Endothelial cell (in vitro differentiated cells): Measurements from ENCODE around the gene CD28. TPM values are rescaled to one million over a fixed set of nuclear protein-coding genes. Genes with fewer than 3 reads are reported as not detected.
"Not testable (repeated sequence)": the region's sequence is repeated elsewhere in the genome, so short reads cannot be mapped to it uniquely, and the experiment has no call there.

Source experiments
- DNase-seq: peaks from one replicate; pipeline ENCODE4 v3.0.0; 2021; ENCODE audit warnings: low spot score
- H3K27ac Mint-ChIP-seq: one replicate; pipeline ENCODE4 v1.8.0; 2021; ENCODE audit warnings: mixed read lengths, inconsistent platforms; ENCODE audit not compliant: unreplicated experiment
- H3K27me3 Mint-ChIP-seq: one replicate; pipeline ENCODE4 v1.8.0; 2021; ENCODE audit warnings: mild to moderate bottlenecking, moderate library complexity, mixed read lengths, inconsistent platforms; ENCODE audit not compliant: unreplicated experiment
- H3K36me3 Mint-ChIP-seq: one replicate; pipeline ENCODE4 v1.8.0; 2021; ENCODE audit warnings: mild to moderate bottlenecking, low read depth, mixed read lengths, inconsistent platforms; ENCODE audit not compliant: unreplicated experiment
- H3K4me1 Mint-ChIP-seq: one replicate; pipeline ENCODE4 v1.8.0; 2021; ENCODE audit warnings: mild to moderate bottlenecking, mixed read lengths, inconsistent platforms; ENCODE audit not compliant: unreplicated experiment
- H3K4me3 Mint-ChIP-seq: one replicate; pipeline ENCODE4 v1.8.0; 2021; ENCODE audit warnings: mild to moderate bottlenecking, mixed read lengths, inconsistent platforms; ENCODE audit not compliant: unreplicated experiment
- H3K9me3 Mint-ChIP-seq: one replicate; pipeline ENCODE4 v1.8.0; 2021; ENCODE audit warnings: mixed read lengths, inconsistent platforms; ENCODE audit not compliant: unreplicated experiment
- total RNA-seq: library from RNA; stranded (reverse); fragmentation: NEBNext Ultra II Directional; extraction: Animal tissue kit (Norgen Biotek cat#: 25700); gene quantifications from one replicate; pipeline ENCODE4 v1.2.1, GENCODE V29; 2021; ENCODE audit not compliant: unreplicated experiment
- TF ChIP-seq, protein P1 (sequence below): fragments of 200-600 bp; sonication (generic); IDR thresholded peaks from one replicate; pipeline ENCODE4 v1.5.0; 2021; ENCODE audit warnings: antibody characterized with exemption; ENCODE audit not compliant: unreplicated experiment

CD28 gene
- total RNA-seq, 1 donor from 2014 or later, result not detected

- no peak overlapping the region for H3K27ac Mint-ChIP-seq
- TF ChIP-seq, protein P1, sequence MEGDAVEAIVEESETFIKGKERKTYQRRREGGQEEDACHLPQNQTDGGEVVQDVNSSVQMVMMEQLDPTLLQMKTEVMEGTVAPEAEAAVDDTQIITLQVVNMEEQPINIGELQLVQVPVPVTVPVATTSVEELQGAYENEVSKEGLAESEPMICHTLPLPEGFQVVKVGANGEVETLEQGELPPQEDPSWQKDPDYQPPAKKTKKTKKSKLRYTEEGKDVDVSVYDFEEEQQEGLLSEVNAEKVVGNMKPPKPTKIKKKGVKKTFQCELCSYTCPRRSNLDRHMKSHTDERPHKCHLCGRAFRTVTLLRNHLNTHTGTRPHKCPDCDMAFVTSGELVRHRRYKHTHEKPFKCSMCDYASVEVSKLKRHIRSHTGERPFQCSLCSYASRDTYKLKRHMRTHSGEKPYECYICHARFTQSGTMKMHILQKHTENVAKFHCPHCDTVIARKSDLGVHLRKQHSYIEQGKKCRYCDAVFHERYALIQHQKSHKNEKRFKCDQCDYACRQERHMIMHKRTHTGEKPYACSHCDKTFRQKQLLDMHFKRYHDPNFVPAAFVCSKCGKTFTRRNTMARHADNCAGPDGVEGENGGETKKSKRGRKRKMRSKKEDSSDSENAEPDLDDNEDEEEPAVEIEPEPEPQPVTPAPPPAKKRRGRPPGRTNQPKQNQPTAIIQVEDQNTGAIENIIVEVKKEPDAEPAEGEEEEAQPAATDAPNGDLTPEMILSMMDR, result no peak
- no peaks in the 10 kb centered on the region for H3K36me3 Mint-ChIP-seq
- no peaks in the 10 kb centered on the region for H3K9me3 Mint-ChIP-seq
- DNase-seq, result no peak
- no peak overlapping the region for H3K4me3 Mint-ChIP-seq
- H3K4me1 Mint-ChIP-seq, result peaks cover 5% of the 10 kb centered on the region
- no peaks in the 10 kb centered on the region for H3K27me3 Mint-ChIP-seq
Measured at GRCh38 chr2:203694191-203694590, 12.2 kb upstream of the CD28 start.

DNA sequence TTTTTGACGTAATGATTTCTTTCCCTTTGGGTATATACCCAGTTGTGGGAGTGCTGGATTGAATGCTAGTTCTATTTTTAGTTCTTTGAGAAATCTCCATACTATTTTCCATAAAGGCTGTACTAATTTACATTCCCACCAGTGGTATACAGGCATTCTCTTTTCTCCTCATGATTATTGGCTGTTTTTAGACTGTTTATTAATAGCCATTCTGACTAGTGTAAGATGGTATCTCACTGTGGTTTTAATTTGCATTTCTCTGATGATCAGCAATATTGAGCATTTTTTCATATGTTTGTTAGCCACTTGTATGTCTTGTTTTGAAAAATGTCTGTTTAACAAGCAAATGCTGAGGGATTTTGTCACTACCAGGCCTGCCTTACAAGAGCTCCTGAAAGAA lies 9.2 kb upstream of the CD28 start:
- H3K27me3 Mint-ChIP-seq, result no peaks in the 10 kb centered on the region
- H3K27ac Mint-ChIP-seq, result no peak overlapping the region
- no peaks in the 10 kb centered on the region for H3K9me3 Mint-ChIP-seq
- TF ChIP-seq, protein P1, result no peak
- no peaks in the 10 kb centered on the region for H3K36me3 Mint-ChIP-seq
- DNase-seq, result no peak
- H3K4me1 Mint-ChIP-seq, result peaks cover 1% of the 10 kb centered on the region
- no peak overlapping the region for H3K4me3 Mint-ChIP-seq

GRCh38 chr2:203697763-203698162 lies 8.7 kb upstream of the CD28 start:
- H3K4me1 Mint-ChIP-seq, H3K36me3 Mint-ChIP-seq, DNase-seq, H3K9me3 Mint-ChIP-seq, H3K27me3 Mint-ChIP-seq, H3K4me3 Mint-ChIP-seq, H3K27ac Mint-ChIP-seq: not testable (repeated sequence)

DNA sequence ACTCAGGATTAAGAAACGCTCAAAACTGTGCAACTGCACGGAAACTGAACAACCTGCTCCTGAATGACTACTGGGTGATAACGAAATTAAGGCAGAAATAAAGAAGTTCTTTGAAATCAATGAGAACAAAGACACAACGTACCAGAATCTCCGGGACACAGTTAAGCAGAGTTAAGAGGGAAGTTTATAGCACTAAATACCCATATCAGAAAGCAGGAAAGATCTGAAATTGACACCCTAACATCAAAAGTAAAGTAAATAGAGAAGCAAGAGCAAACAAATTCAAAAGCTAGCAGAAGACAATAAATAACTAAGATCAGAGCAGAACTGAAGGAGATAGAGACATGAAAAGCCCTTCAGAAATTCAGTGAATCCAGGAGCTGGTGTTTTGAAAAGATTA lies 8.0 kb upstream of the CD28 start:
- not testable (repeated sequence) for H3K27me3 Mint-ChIP-seq, H3K9me3 Mint-ChIP-seq, H3K4me3 Mint-ChIP-seq

GRCh38 chr2:203704430-203704829 lies 2.0 kb upstream of the CD28 start:
- no peaks in the 10 kb centered on the region for H3K36me3 Mint-ChIP-seq
- H3K4me1 Mint-ChIP-seq, result peaks cover 3% of the 10 kb centered on the region
- H3K27me3 Mint-ChIP-seq, result no peaks in the 10 kb centered on the region
- TF ChIP-seq, protein P1, result no peak
- no peak overlapping the region for H3K27ac Mint-ChIP-seq
- H3K9me3 Mint-ChIP-seq, result no peaks in the 10 kb centered on the region
- DNase-seq, result no peak
- no peak overlapping the region for H3K4me3 Mint-ChIP-seq

More for the DNA sequence above, 8.0 kb upstream of the CD28 start:
- not testable (repeated sequence) for H3K27ac Mint-ChIP-seq, H3K4me1 Mint-ChIP-seq, H3K36me3 Mint-ChIP-seq, DNase-seq

GRCh38 chr2:203705178-203705577 lies 1.3 kb upstream of the CD28 start:
- Mint-ChIP-seq H3K4me1 (peaks cover 3% of the 10 kb centered on the region), H3K36me3 (no peaks in the 10 kb centered on the region)

More at GRCh38 chr2:203705178-203705577, 1.3 kb upstream of the CD28 start:
- no peaks in the 10 kb centered on the region for H3K27me3 Mint-ChIP-seq
- H3K27ac Mint-ChIP-seq, result no peak overlapping the region
- H3K9me3 Mint-ChIP-seq, result no peaks in the 10 kb centered on the region
- DNase-seq, result no peak
- TF ChIP-seq, protein P1, result no peak
- no peak overlapping the region for H3K4me3 Mint-ChIP-seq
